GM10266 (cell line): ENCODE results near the gene TAS2R4.
A peak's percentile ranks its signal among the peaks of the same experiment; 100 is the strongest.
"Not testable (repeated sequence)": the region's sequence is repeated elsewhere in the genome, so short reads cannot be mapped to it uniquely, and the experiment has no call there.

Experiments used
- DNase-seq: peaks from one replicate; pipeline ENCODE4 v3.0.0; 2012; ENCODE audit errors: extremely low spot score
- CTCF ChIP-seq: IDR thresholded peaks from 2 replicates; pipeline ENCODE4 v1.5.1; 2012; ENCODE audit warnings: mild to moderate bottlenecking, low read depth; ENCODE audit not compliant: control insufficient read depth, insufficient read depth; ENCODE audit errors: missing control alignments

TAS2R4 gene

GRCh38 chr7:141739250-141739649 is 37.2 kb upstream of the TAS2R4 start:
- TF ChIP-seq CTCF: no peak
- DNase-seq: no peak

- TF ChIP-seq CTCF: no peak
- no peak for DNase-seq
Observed at GRCh38 chr7:141742229-141742628, 34.2 kb upstream of the TAS2R4 start.

- no peak for TF ChIP-seq CTCF
- no peak for DNase-seq
Observed at GRCh38 chr7:141744131-141744530, 32.3 kb upstream of the TAS2R4 start.

- no peak for TF ChIP-seq CTCF
- no peak for DNase-seq
Observed at GRCh38 chr7:141748396-141748795, 28.1 kb upstream of the TAS2R4 start.

GRCh38 chr7:141751904-141752303 is 24.6 kb upstream of the TAS2R4 start:
- DNase-seq: not testable (repeated sequence)

- TF ChIP-seq CTCF: peak; percentile 31
- DNase-seq: no peak
Observed at GRCh38 chr7:141752634-141753033, 23.8 kb upstream of the TAS2R4 start.

- DNase-seq: no peak
- peak; percentile 39 for TF ChIP-seq CTCF
Observed at GRCh38 chr7:141754939-141755338, 21.5 kb upstream of the TAS2R4 start.

GRCh38 chr7:141763797-141764196 is 12.7 kb upstream of the TAS2R4 start, which contains the start of gene TAS2R3:
Gene TAS2R3 (plus strand): TSS chr7:141764097. CDS start chr7:141764159, 62 bp downstream.
- DNase-seq: no peak
- TF ChIP-seq CTCF: no peak

- DNase-seq: not testable (repeated sequence)
Observed at GRCh38 chr7:141770083-141770583, 6.3 kb upstream of the TAS2R4 start.
